ENCODE data around the gene STK26. TPM values are rescaled to one million over a fixed set of nuclear protein-coding genes. Genes with fewer than 3 reads are reported as not detected.

The STK26 gene
- polyA plus RNA-seq, 1 donor from 2014 or later, result 8.8 TPM

DNA sequence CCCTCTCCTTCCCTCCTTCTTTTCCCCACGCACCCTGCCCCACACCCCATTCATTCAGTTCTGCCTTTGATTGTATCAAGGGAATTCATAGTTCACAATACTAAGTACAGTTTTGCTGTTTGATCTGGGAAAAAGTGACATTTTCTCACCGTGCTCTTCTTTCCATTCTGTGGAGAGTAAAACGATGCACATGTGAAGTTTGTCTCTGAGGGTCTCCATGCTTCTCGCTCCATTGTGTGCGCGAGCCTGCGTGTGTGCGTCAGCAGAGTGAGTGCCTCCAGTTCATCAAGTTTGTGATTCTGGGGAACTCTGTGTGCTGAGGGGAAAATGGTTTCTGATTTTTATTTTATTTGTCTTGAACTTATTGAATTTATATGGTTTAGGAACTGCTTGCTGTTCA lies 1.9 kb downstream of the STK26 start:
- TF ChIP-seq POLR2AphosphoS5 (IDR thresholded peaks at IDR 0.05) (no peak), EZH2 (IDR thresholded peaks at IDR 0.05; ENCODE audit: borderline replicate concordance, insufficient read depth, low read length, poor library complexity, severe bottlenecking) (no peak), MXI1 (conservative IDR thresholded peaks at IDR 0.05; ENCODE audit: poor library complexity, severe bottlenecking) (no peak), EP300 (conservative IDR thresholded peaks at IDR 0.05; ENCODE audit: poor library complexity, severe bottlenecking) (no peak), REST (IDR thresholded peaks at IDR 0.05; ENCODE audit: borderline replicate concordance) (no peak), SMC3 (conservative IDR thresholded peaks at IDR 0.05; ENCODE audit: poor library complexity) (no peak), RAD21 (conservative IDR thresholded peaks at IDR 0.05) (no peak), TAF1 (IDR thresholded peaks at IDR 0.05; ENCODE audit: low read depth) (no peak)
- TF ChIP-seq, protein P1, sequence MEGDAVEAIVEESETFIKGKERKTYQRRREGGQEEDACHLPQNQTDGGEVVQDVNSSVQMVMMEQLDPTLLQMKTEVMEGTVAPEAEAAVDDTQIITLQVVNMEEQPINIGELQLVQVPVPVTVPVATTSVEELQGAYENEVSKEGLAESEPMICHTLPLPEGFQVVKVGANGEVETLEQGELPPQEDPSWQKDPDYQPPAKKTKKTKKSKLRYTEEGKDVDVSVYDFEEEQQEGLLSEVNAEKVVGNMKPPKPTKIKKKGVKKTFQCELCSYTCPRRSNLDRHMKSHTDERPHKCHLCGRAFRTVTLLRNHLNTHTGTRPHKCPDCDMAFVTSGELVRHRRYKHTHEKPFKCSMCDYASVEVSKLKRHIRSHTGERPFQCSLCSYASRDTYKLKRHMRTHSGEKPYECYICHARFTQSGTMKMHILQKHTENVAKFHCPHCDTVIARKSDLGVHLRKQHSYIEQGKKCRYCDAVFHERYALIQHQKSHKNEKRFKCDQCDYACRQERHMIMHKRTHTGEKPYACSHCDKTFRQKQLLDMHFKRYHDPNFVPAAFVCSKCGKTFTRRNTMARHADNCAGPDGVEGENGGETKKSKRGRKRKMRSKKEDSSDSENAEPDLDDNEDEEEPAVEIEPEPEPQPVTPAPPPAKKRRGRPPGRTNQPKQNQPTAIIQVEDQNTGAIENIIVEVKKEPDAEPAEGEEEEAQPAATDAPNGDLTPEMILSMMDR (IDR thresholded peaks at IDR 0.05; ENCODE audit: poor library complexity, severe bottlenecking), result no peak
- no peaks in the 10 kb centered on the region for H3K9me3 ChIP-seq (ENCODE audit: low read length)
- H3K36me3 ChIP-seq (ENCODE audit: insufficient read depth, low read length), result no peaks in the 10 kb centered on the region
- no peaks in the 10 kb centered on the region for H4K20me1 ChIP-seq (ENCODE audit: insufficient read depth)
- H3F3A ChIP-seq (ENCODE audit: insufficient read depth, low read length, poor library complexity, severe bottlenecking), result no peaks in the 10 kb centered on the region
- H3K4me3 ChIP-seq (ENCODE audit: low read length), result peak overlapping the region; percentile 44
- peaks cover 17% of the 10 kb centered on the region for H3K79me2 ChIP-seq (replicated peaks; ENCODE audit: insufficient read depth, low read length)
- no peaks in the 10 kb centered on the region for H3K27me3 ChIP-seq (ENCODE audit: insufficient read depth, low read depth, low read length)
- no peak overlapping the region for H2AFZ ChIP-seq (ENCODE audit: low read depth, low read length)
- H3K27ac ChIP-seq (ENCODE audit: low read length), result no peak overlapping the region
- no peaks in the 10 kb centered on the region for H3K9me2 ChIP-seq (ENCODE audit: insufficient read depth, low read length)
- no peak overlapping the region for H3K4me2 ChIP-seq (ENCODE audit: low read length)
- no peak overlapping the region for H3K9ac ChIP-seq (ENCODE audit: low read length)

- no peaks in the 10 kb centered on the region for H3K9me3 ChIP-seq (ENCODE audit: low read length)
- no peak overlapping the region for H3K27ac ChIP-seq (ENCODE audit: low read length)
- H3K36me3 ChIP-seq (ENCODE audit: insufficient read depth, low read length), result no peaks in the 10 kb centered on the region
- H3K79me2 ChIP-seq (replicated peaks; ENCODE audit: insufficient read depth, low read length), result peaks cover 7% of the 10 kb centered on the region
- H3K9me2 ChIP-seq (ENCODE audit: insufficient read depth, low read length), result no peaks in the 10 kb centered on the region
- H3K9ac ChIP-seq (ENCODE audit: low read length), result no peak overlapping the region
- H3K4me2 ChIP-seq (ENCODE audit: low read length), result no peak overlapping the region
- H3K4me3 ChIP-seq (ENCODE audit: low read length), result no peak overlapping the region
- H3K27me3 ChIP-seq (ENCODE audit: insufficient read depth, low read depth, low read length), result no peaks in the 10 kb centered on the region
- H3F3A ChIP-seq (ENCODE audit: insufficient read depth, low read length, poor library complexity, severe bottlenecking), result no peaks in the 10 kb centered on the region
- no peaks in the 10 kb centered on the region for H4K20me1 ChIP-seq (ENCODE audit: insufficient read depth)
- TF ChIP-seq MXI1 (conservative IDR thresholded peaks at IDR 0.05; ENCODE audit: poor library complexity, severe bottlenecking), result no peak
- no peak for TF ChIP-seq EZH2 (IDR thresholded peaks at IDR 0.05; ENCODE audit: borderline replicate concordance, insufficient read depth, low read length, poor library complexity, severe bottlenecking)
- TF ChIP-seq EP300 (conservative IDR thresholded peaks at IDR 0.05; ENCODE audit: poor library complexity, severe bottlenecking), result no peak
- no peak for TF ChIP-seq TAF1 (IDR thresholded peaks at IDR 0.05; ENCODE audit: low read depth)
- no peak for TF ChIP-seq RAD21 (conservative IDR thresholded peaks at IDR 0.05)
- no peak for TF ChIP-seq POLR2AphosphoS5 (IDR thresholded peaks at IDR 0.05)
- no peak for TF ChIP-seq REST (IDR thresholded peaks at IDR 0.05; ENCODE audit: borderline replicate concordance)
- TF ChIP-seq SMC3 (conservative IDR thresholded peaks at IDR 0.05; ENCODE audit: poor library complexity), result no peak
- TF ChIP-seq, protein P1 (IDR thresholded peaks at IDR 0.05; ENCODE audit: poor library complexity, severe bottlenecking), result no peak
- no peak overlapping the region for H2AFZ ChIP-seq (ENCODE audit: low read depth, low read length)
Observed at GRCh38 chrX:132030264-132030663, 7.2 kb downstream of the STK26 start.
